Astrocyte (in vitro differentiated cells and primary cell): ENCODE measurements around the gene WNT9B.

Experiments
- CTCF ChIP-seq: IDR thresholded peaks from 2 replicates; pipeline ENCODE4 v1.5.1; 2011; ENCODE audit warnings: low read depth, mild to moderate bottlenecking, inconsistent platforms, low read length, moderate library complexity; ENCODE audit not compliant: insufficient read depth
- EZH2 ChIP-seq: IDR thresholded peaks from 2 replicates; pipeline ENCODE4 v1.6.1; 2012; ENCODE audit warnings: mild to moderate bottlenecking, low read length, inconsistent platforms; ENCODE audit not compliant: insufficient read depth

- TF ChIP-seq CTCF (no peak), EZH2 (no peak)
These were observed 71.1 kb downstream of the WNT9B start for GRCh38 chr17:46922487-46922803.
